ACHN (cell line): ENCODE data around the gene TMEM182.

Experiments
- DNase-seq: peaks from one replicate; pipeline ENCODE4 v3.0.0-alpha.2; 2015
- in situ Hi-C: cut with HindIII; loops from 2 replicates; pipeline ENCODE4 v1.10.0; 2017; ENCODE audit warnings: low sequenced_read_pairs, low pct_ligation_motif_present, low pct_unique_long_range_greater_than_20kb

The TMEM182 gene

GRCh38 chr2:102758439-102758838 is 3.4 kb upstream of the TMEM182 start:
- no peak for DNase-seq
- in situ Hi-C loops: no loop called here

GRCh38 chr2:102764083-102764482 is 2.3 kb downstream of the TMEM182 start:
- no peak for DNase-seq
- in situ Hi-C loops: no loop called here

- in situ Hi-C loops: no loop called here
- no peak for DNase-seq
These were observed 3.2 kb downstream of the TMEM182 start for GRCh38 chr2:102765061-102765460.

GRCh38 chr2:102768253-102768652 is 6.4 kb downstream of the TMEM182 start:
- no peak for DNase-seq
- in situ Hi-C loops: no loop called here

GRCh38 chr2:102768892-102769291 is 7.1 kb downstream of the TMEM182 start:
- no peak for DNase-seq
- in situ Hi-C loops: no loop called here

GRCh38 chr2:102770506-102770905 is 8.7 kb downstream of the TMEM182 start:
- in situ Hi-C loops: no loop called here
- no peak for DNase-seq

GRCh38 chr2:102771114-102771513 is 9.3 kb downstream of the TMEM182 start:
- no peak for DNase-seq
- in situ Hi-C loops: no loop called here

GRCh38 chr2:102772659-102773058 is 10.8 kb downstream of the TMEM182 start:
- in situ Hi-C loops: no loop called here
- DNase-seq: no peak

- in situ Hi-C loops: no loop called here
- no peak for DNase-seq
These were observed 11.4 kb downstream of the TMEM182 start for GRCh38 chr2:102773149-102773705.

GRCh38 chr2:102778260-102778659 is 16.4 kb downstream of the TMEM182 start:
- in situ Hi-C loops: no loop called here
- DNase-seq: no peak

GRCh38 chr2:102780467-102780866 is 18.6 kb downstream of the TMEM182 start:
- no peak for DNase-seq
- in situ Hi-C loops: no loop called here

- DNase-seq: no peak
- in situ Hi-C loops: no loop called here
These were observed 20.4 kb downstream of the TMEM182 start for GRCh38 chr2:102782187-102782586.

- no peak for DNase-seq
- in situ Hi-C loops: no loop called here
These were observed 21.1 kb downstream of the TMEM182 start for GRCh38 chr2:102782933-102783332.

- DNase-seq: no peak
- in situ Hi-C loops: no loop called here
These were observed 21.8 kb downstream of the TMEM182 start for GRCh38 chr2:102783506-102784183.

- DNase-seq: no peak
- in situ Hi-C loops: no loop called here
These were observed 23.1 kb downstream of the TMEM182 start for GRCh38 chr2:102784940-102785339.

GRCh38 chr2:102788216-102788884 is 26.5 kb downstream of the TMEM182 start:
- in situ Hi-C loops: no loop called here
- DNase-seq: no peak

- in situ Hi-C loops: no loop called here
- DNase-seq: no peak
These were observed 27.0 kb downstream of the TMEM182 start for GRCh38 chr2:102788885-102789260.

- DNase-seq: no peak
- in situ Hi-C loops: no loop called here
These were observed 27.7 kb downstream of the TMEM182 start for GRCh38 chr2:102789349-102790090.

GRCh38 chr2:102790091-102790455 is 28.2 kb downstream of the TMEM182 start:
- in situ Hi-C loops: no loop called here
- no peak for DNase-seq
